ENCODE data around the gene OLIG2.

OLIG2 gene

DNA sequence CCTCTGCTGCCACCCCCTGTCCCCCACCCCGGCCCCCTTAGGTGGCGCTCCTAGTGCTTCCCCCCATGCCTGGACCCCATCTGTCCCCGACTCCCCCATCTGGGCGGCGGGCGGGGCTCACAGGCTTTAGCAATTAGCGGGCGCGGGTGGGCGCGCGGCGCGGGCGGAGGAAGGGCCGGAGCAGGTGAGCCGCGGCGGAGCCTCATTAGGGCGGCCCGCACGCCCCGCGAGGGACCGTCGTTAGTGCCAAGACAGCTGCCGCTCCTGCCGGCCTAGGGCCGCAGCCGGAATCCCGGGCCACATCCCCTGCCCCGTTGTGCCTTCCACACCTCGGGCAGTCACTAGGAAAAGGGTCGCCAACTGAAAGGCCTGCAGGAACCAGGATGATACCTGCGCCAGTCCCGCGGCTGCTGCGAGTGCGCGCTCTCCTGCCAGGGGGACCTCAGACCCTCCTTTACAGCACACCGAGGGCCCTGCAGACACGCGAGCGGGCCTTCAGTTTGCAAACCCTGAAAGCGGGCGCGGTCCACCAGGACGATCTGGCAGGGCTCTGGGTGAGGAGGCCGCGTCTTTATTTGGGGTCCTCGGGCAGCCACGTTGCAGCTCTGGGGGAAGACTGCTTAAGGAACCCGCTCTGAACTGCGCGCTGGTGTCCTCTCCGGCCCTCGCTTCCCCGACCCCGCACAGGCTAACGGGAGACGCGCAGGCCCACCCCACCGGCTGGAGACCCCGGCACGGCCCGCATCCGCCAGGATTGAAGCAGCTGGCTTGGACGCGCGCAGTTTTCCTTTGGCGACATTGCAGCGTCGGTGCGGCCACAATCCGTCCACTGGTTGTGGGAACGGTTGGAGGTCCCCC, 7.6 kb downstream of the OLIG2 start:
- Histone ChIP-seq H3K4me1 (ENCODE audit: insufficient read depth, low read length, poor library complexity, severe bottlenecking) (peaks cover 57% of the 10 kb centered on the region), H3K9me3 (ENCODE audit: insufficient read depth, low read depth, low read length) (no peaks in the 10 kb centered on the region), H2AFZ (ENCODE audit: low read length) (no peak overlapping the region), H3K4me2 (ENCODE audit: low read depth, low read length, poor library complexity, severe bottlenecking) (no peak overlapping the region), H3F3A (ENCODE audit: low read depth) (no peaks in the 10 kb centered on the region), H3K4me3 (ENCODE audit: low read length, poor library complexity, severe bottlenecking) (no peak overlapping the region), H3K36me3 (ENCODE audit: insufficient read depth, low read length) (no peaks in the 10 kb centered on the region), H3K27me3 (ENCODE audit: insufficient read depth, low read length, poor library complexity, severe bottlenecking) (no peaks in the 10 kb centered on the region), H4K20me1 (ENCODE audit: insufficient read depth, low read length, poor library complexity, severe bottlenecking) (no peaks in the 10 kb centered on the region), H3K79me2 (ENCODE audit: insufficient read depth, low read length) (no peaks in the 10 kb centered on the region), H3K9me2 (replicated peaks; ENCODE audit: low read depth, low read length) (no peaks in the 10 kb centered on the region), H3K9ac (ENCODE audit: low read depth, low read length, poor library complexity, severe bottlenecking) (no peak overlapping the region)
- TF ChIP-seq EZH2phosphoT487 (IDR thresholded peaks at IDR 0.05; ENCODE audit: borderline replicate concordance) (no peak), CTCF (conservative IDR thresholded peaks at IDR 0.05; ENCODE audit: low read length) (no peak)

DNA sequence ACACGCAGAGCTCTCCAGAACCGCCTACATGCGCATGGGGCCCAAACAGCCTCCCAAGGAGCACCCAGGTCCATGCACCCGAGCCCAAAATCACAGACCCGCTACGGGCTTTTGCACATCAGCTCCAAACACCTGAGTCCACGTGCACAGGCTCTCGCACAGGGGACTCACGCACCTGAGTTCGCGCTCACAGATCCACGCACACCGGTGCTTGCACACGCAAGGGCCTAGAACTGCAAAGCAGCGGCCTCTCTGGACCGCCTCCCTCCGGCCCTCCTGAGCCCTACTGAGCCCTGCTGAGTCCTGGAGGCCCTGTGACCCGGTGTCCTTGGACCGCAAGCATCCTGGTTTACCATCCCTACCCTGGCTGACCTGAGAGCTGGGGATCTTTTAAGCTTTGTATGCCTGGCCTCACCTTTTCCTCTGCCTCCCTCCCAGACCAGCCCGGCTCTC, 8.3 kb downstream of the OLIG2 start:
- H3K79me2 ChIP-seq (ENCODE audit: insufficient read depth, low read length), result no peaks in the 10 kb centered on the region
- H3F3A ChIP-seq (ENCODE audit: low read depth), result no peaks in the 10 kb centered on the region
- no peaks in the 10 kb centered on the region for H3K36me3 ChIP-seq (ENCODE audit: insufficient read depth, low read length)
- no peaks in the 10 kb centered on the region for H3K9me2 ChIP-seq (replicated peaks; ENCODE audit: low read depth, low read length)
- no peak overlapping the region for H2AFZ ChIP-seq (ENCODE audit: low read length)
- H3K4me3 ChIP-seq (ENCODE audit: low read length, poor library complexity, severe bottlenecking), result no peak overlapping the region
- TF ChIP-seq CTCF (conservative IDR thresholded peaks at IDR 0.05; ENCODE audit: low read length) (no peak), EZH2phosphoT487 (IDR thresholded peaks at IDR 0.05; ENCODE audit: borderline replicate concordance) (no peak)
- no peak overlapping the region for H3K4me2 ChIP-seq (ENCODE audit: low read depth, low read length, poor library complexity, severe bottlenecking)
- H3K4me1 ChIP-seq (ENCODE audit: insufficient read depth, low read length, poor library complexity, severe bottlenecking), result peaks cover 61% of the 10 kb centered on the region
- peak overlapping the region; percentile 18 for H3K9ac ChIP-seq (ENCODE audit: low read depth, low read length, poor library complexity, severe bottlenecking)
- H3K27me3 ChIP-seq (ENCODE audit: insufficient read depth, low read length, poor library complexity, severe bottlenecking), result no peaks in the 10 kb centered on the region
- no peaks in the 10 kb centered on the region for H3K9me3 ChIP-seq (ENCODE audit: insufficient read depth, low read depth, low read length)
- H4K20me1 ChIP-seq (ENCODE audit: insufficient read depth, low read length, poor library complexity, severe bottlenecking), result no peaks in the 10 kb centered on the region

GRCh38 chr21:33035147-33035546, 9.4 kb downstream of the OLIG2 start:
- H3F3A ChIP-seq (ENCODE audit: low read depth), result no peaks in the 10 kb centered on the region
- no peaks in the 10 kb centered on the region for H4K20me1 ChIP-seq (ENCODE audit: insufficient read depth, low read length, poor library complexity, severe bottlenecking)
- peaks cover 67% of the 10 kb centered on the region for H3K4me1 ChIP-seq (ENCODE audit: insufficient read depth, low read length, poor library complexity, severe bottlenecking)
- H3K9me2 ChIP-seq (replicated peaks; ENCODE audit: low read depth, low read length), result no peaks in the 10 kb centered on the region
- no peaks in the 10 kb centered on the region for H3K27me3 ChIP-seq (ENCODE audit: insufficient read depth, low read length, poor library complexity, severe bottlenecking)
- H2AFZ ChIP-seq (ENCODE audit: low read length), result no peak overlapping the region
- no peaks in the 10 kb centered on the region for H3K9me3 ChIP-seq (ENCODE audit: insufficient read depth, low read depth, low read length)
- H3K9ac ChIP-seq (ENCODE audit: low read depth, low read length, poor library complexity, severe bottlenecking), result peak overlapping the region; percentile 18
- H3K4me2 ChIP-seq (ENCODE audit: low read depth, low read length, poor library complexity, severe bottlenecking), result peak overlapping the region; percentile 71
- H3K4me3 ChIP-seq (ENCODE audit: low read length, poor library complexity, severe bottlenecking), result no peak overlapping the region
- TF ChIP-seq EZH2phosphoT487 (IDR thresholded peaks at IDR 0.05; ENCODE audit: borderline replicate concordance), result no peak
- no peak for TF ChIP-seq CTCF (conservative IDR thresholded peaks at IDR 0.05; ENCODE audit: low read length)
- no peaks in the 10 kb centered on the region for H3K79me2 ChIP-seq (ENCODE audit: insufficient read depth, low read length)
- H3K36me3 ChIP-seq (ENCODE audit: insufficient read depth, low read length), result no peaks in the 10 kb centered on the region
